Activated CD8-positive, alpha-beta T cell treated with anti-CD3 and anti-CD28 coated beads for 36 hours (primary cell): ENCODE data around the gene LYL1. TPM values are rescaled to one million over a fixed set of nuclear protein-coding genes. Genes with fewer than 3 reads are reported as not detected.

Experiments
- ATAC-seq: fragments of 200-7000 bp; cut with Tn5 transposase; one replicate; pipeline ENCODE4 v1.10.0; 2021; ENCODE audit warnings: mild to moderate bottlenecking, moderate library complexity
- CTCF ChIA-PET: fragments of 350-600 bp; sonication (Branson Sonifier 250); formaldehyde crosslinking; loops from one replicate; lab custom pipeline; 2021; ENCODE audit warnings: antibody characterized with exemption; lab: Charles Lee
- POLR2A ChIA-PET: fragments of 350-600 bp; sonication (Branson Sonifier 250); formaldehyde crosslinking; loops from one replicate; lab custom pipeline; 2021; ENCODE audit warnings: antibody characterized with exemption; lab: Charles Lee
- DNase-seq: peaks from one replicate; pipeline ENCODE4 v3.0.0-alpha.2; 2020
- H3K27ac Mint-ChIP-seq: one replicate; pipeline ENCODE4 v1.8.0; 2021; ENCODE audit warnings: mild to moderate bottlenecking, mixed read lengths
- H3K27me3 Mint-ChIP-seq: one replicate; pipeline ENCODE4 v1.8.0; 2021; ENCODE audit warnings: mixed read lengths
- H3K36me3 Mint-ChIP-seq: one replicate; pipeline ENCODE4 v1.8.0; 2021; ENCODE audit warnings: low read depth, mixed read lengths
- H3K4me1 Mint-ChIP-seq: one replicate; pipeline ENCODE4 v1.8.0; 2021; ENCODE audit warnings: low read depth, mixed read lengths
- H3K4me3 Mint-ChIP-seq: one replicate; pipeline ENCODE4 v1.8.0; 2021; ENCODE audit warnings: mild to moderate bottlenecking, moderate library complexity, mixed read lengths
- H3K9me3 Mint-ChIP-seq: one replicate; pipeline ENCODE4 v1.8.0; 2021; ENCODE audit warnings: mixed read lengths
- intact Hi-C: fragments of 100-400 bp; cut with micrococcal nuclease; formaldehyde crosslinking; loops from one replicate; pipeline ENCODE4 v1.10.0; 2022
- total RNA-seq, 2 experiments: library from RNA; stranded (reverse); gene quantifications; one replicate each; pipeline ENCODE4 v1.2.3, GENCODE V29; 2021
- TF ChIP-seq, protein P1 (sequence below): fragments of 200-600 bp; IDR thresholded peaks from one replicate; pipeline ENCODE4 v1.8.0; 2022; ENCODE audit warnings: antibody characterized with exemption, mild to moderate bottlenecking

Gene LYL1
- total RNA-seq, 2 experiments from 2014 or later = 3.9 to 4.8 TPM

DNA sequence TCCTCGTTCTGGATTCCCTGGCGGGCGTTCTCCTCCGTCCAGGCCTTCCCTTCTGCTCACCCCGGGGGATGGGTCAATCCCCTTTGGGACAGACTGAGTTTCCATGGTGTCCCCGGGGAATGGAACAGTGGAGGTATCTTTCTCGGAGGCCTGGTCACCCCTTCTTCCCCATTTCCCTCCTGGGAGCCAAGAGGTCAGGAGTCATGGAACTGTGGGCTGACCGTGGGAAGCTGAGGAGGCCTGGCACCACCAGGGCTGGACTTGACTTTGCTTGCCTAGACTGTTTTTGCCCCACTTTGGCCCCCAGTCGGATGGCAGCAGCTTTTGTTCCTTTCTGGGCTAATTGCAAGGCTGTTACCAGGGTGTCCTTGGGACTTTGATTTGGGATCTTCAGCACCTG, 17.4 kb upstream of the LYL1 start:
- Mint-ChIP-seq H3K27me3 (no peaks in the 10 kb centered on the region), H3K36me3 (peaks cover 21% of the 10 kb centered on the region), H3K27ac (peak overlapping the region; percentile 67), H3K9me3 (no peaks in the 10 kb centered on the region), H3K4me3 (peak overlapping the region; percentile 79), H3K4me1 (peaks cover 53% of the 10 kb centered on the region)
- ChIA-PET POLR2A (interaction anchor here (1.1 to 6.4 kb wide), 6 partner anchors 10 to 82 kb away, joined by 3 to 63 read pairs (median 5); partner anchors contain the start of genes IER2 and STX10), CTCF (interaction anchor here (0.7 to 5.2 kb wide), 5 partner anchors 15 to 207 kb away, joined by 3 to 21 read pairs (median 4); no protein-coding TSS in a partner anchor)
- DNase-seq = no peak
- TF ChIP-seq, protein P1, sequence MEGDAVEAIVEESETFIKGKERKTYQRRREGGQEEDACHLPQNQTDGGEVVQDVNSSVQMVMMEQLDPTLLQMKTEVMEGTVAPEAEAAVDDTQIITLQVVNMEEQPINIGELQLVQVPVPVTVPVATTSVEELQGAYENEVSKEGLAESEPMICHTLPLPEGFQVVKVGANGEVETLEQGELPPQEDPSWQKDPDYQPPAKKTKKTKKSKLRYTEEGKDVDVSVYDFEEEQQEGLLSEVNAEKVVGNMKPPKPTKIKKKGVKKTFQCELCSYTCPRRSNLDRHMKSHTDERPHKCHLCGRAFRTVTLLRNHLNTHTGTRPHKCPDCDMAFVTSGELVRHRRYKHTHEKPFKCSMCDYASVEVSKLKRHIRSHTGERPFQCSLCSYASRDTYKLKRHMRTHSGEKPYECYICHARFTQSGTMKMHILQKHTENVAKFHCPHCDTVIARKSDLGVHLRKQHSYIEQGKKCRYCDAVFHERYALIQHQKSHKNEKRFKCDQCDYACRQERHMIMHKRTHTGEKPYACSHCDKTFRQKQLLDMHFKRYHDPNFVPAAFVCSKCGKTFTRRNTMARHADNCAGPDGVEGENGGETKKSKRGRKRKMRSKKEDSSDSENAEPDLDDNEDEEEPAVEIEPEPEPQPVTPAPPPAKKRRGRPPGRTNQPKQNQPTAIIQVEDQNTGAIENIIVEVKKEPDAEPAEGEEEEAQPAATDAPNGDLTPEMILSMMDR = no peak
- no peak for ATAC-seq
- intact Hi-C loops = no loop called here

DNA sequence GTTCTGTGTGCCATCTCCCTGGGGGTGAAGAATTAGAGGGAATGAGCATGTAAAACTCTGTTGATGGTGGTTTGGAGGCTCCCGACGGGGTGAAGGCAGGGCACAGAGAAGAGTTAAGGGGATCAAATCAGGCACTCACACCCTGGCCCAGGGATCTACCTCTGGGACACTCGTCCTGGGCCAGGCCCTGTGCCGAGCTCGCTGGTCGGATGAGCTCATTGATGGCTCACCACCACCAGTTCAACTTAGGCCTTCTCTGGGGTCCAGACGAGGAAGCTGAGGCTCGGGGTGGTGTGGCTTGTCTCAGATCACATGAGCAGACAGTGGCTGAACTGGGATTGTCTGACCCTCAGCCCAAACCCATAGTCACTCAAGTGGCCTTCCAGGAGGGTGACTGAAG, 17.0 kb upstream of the LYL1 start:
- peak overlapping the region; percentile 79 for H3K4me3 Mint-ChIP-seq
- no peaks in the 10 kb centered on the region for H3K9me3 Mint-ChIP-seq
- peak overlapping the region; percentile 85 for H3K27ac Mint-ChIP-seq
- H3K4me1 Mint-ChIP-seq = peaks cover 57% of the 10 kb centered on the region
- ChIA-PET POLR2A (interaction anchor here (1.0 to 6.4 kb wide), 6 partner anchors 11 to 44 kb away, joined by 3 to 63 read pairs (median 5); partner anchors contain the start of genes IER2 and STX10), CTCF (interaction anchor here (0.7 to 5.2 kb wide), 5 partner anchors 15 to 206 kb away, joined by 3 to 21 read pairs (median 4); no protein-coding TSS in a partner anchor)
- TF ChIP-seq, protein P1 = no peak
- ATAC-seq (no peak), DNase-seq (no peak)
- intact Hi-C loops = loop anchor here (5.0 kb wide), 1 partner anchor 33 kb away; the partner anchor contains the start of genes IER2 and STX10
- H3K36me3 Mint-ChIP-seq = peaks cover 22% of the 10 kb centered on the region
- H3K27me3 Mint-ChIP-seq = no peaks in the 10 kb centered on the region

DNA sequence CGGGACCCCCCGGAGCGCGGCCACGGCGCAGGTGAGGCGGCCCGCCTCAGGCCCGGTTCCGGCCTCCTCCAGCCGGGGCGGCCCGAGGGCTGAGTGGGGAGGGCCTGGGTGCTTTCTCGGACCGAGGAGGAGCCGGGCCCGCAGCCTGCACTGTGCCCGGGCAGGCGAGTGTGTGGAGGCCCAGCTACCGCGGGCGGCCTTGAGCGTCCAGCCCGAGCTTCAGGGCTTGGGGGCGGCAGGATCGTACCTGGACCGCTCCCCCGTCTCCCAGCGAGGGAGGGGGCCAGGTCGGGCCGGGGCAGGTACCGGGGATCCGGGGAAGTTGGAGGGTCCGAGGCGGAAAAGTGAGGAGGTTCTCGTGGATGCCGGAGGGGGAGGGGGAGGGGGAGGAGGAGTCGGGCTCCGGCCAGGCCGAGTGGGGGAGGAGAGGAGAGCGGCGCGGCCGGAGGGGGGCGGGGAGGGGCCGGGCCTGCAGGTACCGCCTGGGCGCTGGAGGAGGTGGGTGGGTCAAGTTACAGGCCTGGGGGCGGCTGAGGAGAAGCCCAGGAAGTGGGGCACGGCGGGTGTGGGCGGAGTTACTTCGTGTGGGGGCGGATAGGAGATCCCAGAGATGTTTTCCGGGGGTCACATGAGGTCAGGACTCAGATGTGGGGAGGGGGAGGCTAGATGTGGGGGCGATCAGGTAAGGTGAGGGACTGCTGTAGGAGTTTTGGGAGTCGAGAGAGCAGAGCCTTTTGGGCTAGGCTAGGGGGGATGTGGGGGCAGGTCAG, 16.0 kb upstream of the LYL1 start:
- ATAC-seq (no peak), DNase-seq (peak; percentile 70)
- TF ChIP-seq, protein P1 = no peak
- H3K4me1 Mint-ChIP-seq = peaks cover 59% of the 10 kb centered on the region
- POLR2A ChIA-PET = interaction anchor here (0.7 to 7.6 kb wide), 9 partner anchors 12 to 721 kb away, joined by 3 to 63 read pairs (median 19); partner anchors contain the start of genes IER2, LYL1 and STX10
- H3K9me3 Mint-ChIP-seq = no peaks in the 10 kb centered on the region
- intact Hi-C loops = loop anchor here (5.0 kb wide), 1 partner anchor 34 kb away; the partner anchor contains the start of genes IER2 and STX10
- peak overlapping the region; percentile 79 for H3K4me3 Mint-ChIP-seq
- H3K36me3 Mint-ChIP-seq = peaks cover 26% of the 10 kb centered on the region
- CTCF ChIA-PET = interaction anchor here (0.6 to 5.4 kb wide), 8 partner anchors 13 to 153 kb away, joined by 3 to 39 read pairs (median 4); partner anchors contain the start of genes IER2 and STX10
- H3K27me3 Mint-ChIP-seq = no peaks in the 10 kb centered on the region
- peak overlapping the region; percentile 85 for H3K27ac Mint-ChIP-seq

DNA sequence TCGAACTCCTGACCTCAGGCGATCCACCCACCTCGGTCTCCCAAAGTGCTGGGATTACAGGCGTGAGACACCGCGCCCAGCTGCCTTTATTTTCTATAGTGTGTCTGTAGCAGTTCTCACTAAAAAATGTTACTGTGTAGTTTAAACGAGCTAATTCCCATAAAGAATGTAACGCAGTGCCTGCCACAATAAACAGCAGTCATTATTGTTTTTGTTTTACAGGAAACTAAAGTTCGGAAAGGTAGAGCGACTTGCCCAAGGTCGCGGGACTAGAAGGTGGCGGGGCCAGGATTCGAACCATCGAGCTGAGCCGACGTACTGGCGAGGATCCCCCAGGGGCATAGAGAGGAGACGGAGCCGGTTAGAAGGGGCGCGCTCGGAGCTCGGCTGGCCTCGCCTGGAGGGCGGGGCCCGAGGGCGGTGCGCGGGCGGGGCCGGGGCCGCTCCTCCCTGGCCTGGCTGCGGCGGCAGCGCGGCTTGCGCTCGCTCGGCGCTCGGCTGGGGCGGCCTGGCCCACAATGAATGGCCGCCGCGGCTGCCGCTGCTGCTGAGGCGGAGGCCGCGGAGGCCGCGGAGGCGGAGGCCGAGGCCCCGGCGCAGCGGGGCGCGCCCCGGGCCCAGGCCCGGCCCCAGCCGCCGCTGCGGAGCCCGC, 15.2 kb upstream of the LYL1 start, which contains the start of gene NACC1:
Gene NACC1, plus strand, starts transcription at position 493 of the 652 bp plus-strand sequence. CDS start 16,944 bp downstream, outside the sequence.
- peaks cover 24% of the 10 kb centered on the region for H3K36me3 Mint-ChIP-seq

More for the DNA sequence above, 15.2 kb upstream of the LYL1 start, which contains the start of gene NACC1:
- Mint-ChIP-seq H3K4me1 (peaks cover 52% of the 10 kb centered on the region), H3K9me3 (no peaks in the 10 kb centered on the region), H3K4me3 (peak within 1 kb of the TSS; percentile 86), H3K27me3 (no peaks in the 10 kb centered on the region), H3K27ac (peak within 1 kb of the TSS; percentile 95)
- ChIA-PET POLR2A (interaction anchor here (0.7 to 7.6 kb wide), 9 partner anchors 12 to 721 kb away, joined by 3 to 63 read pairs (median 19); partner anchors contain the start of genes IER2, LYL1 and STX10), CTCF (interaction anchor here (0.6 to 5.4 kb wide), 9 partner anchors 13 to 152 kb away, joined by 3 to 39 read pairs (median 4); partner anchors contain the start of genes IER2 and STX10)
- intact Hi-C loops = loop anchor here (5.0 kb wide), 1 partner anchor 34 kb away; the partner anchor contains the start of genes IER2 and STX10
- TF ChIP-seq, protein P1 = no peak
- DNase-seq (peak; percentile 92), ATAC-seq (peak; percentile 84)
